COR-L47 (cell line): ENCODE measurements around the gene SLC28A3.

Experiments used
- DNase-seq: peaks from one replicate; lab custom pipeline; 2025; lab: John Stamatoyannopoulos, UW

The SLC28A3 gene

DNA sequence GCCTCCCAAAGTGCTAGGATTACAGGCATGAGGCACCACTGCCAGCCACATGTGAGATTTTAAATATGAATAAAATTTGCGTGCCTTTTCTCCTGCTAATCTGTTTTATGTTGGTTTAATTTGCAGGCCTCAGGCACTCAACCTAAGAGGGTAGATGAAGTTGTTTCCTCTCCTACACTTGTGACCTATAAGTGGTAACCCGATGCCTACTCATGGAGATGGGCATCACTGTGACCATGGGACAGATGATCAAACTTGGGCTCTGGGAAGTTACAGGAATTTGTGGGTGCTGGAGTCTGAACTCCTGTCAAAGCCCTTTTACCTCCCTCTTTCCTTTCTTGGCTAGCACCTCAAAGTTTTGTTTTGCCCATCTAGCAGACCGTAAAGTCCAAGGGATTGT is 1.1 kb downstream of the SLC28A3 start:
- DNase-seq: no peak

DNA sequence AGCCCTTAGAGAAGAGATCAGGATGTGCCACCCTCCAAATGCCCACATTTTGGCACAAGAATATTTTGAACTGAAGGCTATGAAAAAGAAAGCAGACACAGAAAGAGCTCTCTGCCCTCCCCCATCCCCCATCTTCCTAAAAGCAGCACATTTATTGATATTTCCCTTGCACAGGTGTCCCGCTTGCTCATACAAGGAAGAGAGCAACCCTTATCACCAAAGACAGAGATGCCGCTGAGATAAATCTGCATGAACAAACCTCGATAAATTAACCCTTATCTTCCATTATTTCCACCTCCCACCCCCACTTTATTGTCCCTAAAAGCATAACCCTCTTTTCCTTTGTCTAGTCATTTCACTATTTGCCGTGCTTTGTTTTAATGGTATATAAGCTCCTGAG is 1.8 kb downstream of the SLC28A3 start:
- no peak for DNase-seq

DNA sequence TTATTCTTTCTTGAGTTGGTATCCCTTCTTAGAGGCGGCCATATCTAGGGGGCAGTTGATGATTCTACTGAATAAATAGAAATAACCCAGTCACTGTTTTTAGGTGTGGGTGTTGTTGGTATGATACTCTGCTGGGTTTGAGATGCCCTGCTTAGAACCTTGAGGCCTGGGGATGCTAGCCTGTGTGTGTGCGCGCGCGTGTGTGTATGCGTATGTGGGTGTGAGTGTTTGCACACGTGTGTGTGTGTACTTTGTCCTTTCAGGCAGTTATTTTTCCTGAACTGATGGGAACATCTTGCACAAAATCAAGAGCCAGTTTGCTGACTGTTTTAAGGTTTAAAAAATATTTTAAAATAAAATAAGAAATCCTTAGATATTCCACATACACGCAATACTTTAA is 3.3 kb downstream of the SLC28A3 start:
- DNase-seq: no peak

DNA sequence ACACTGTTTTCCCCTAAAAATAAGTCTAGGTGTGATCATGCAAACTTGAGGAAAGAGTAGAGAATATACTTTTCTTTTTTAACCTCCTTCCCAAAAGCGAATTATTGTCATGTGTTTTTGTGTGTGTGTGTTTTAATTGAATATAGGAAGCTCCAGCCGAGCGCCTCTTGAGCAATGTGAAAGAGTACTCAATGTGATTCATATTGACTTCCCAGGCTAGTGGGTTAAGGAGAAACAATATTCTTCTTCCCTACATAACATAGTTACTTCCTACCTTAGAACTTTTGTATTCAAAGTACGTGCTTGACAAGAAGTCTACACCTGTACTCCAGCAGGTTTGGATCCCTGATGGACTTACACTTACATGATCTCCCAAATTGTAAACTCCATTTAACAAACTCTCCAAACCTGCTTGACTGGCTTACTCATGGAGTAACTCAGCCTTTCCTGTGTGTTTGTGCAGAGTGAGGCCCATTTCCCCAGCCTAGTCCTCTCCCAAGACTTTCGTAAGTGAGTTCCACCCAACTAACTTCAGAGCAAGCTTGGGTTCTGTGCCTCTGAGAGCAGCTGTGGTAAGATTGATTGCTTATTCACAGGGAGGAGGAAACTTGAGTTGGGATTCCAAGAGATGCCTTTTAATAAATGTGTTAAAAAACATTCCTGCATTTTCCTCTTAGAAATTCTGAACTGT is 9.3 kb downstream of the SLC28A3 start:
- DNase-seq: no peak

- no peak for DNase-seq
These were observed 10.3 kb downstream of the SLC28A3 start for GRCh38 chr9:84330246-84330645.

GRCh38 chr9:84327184-84327583 is 13.4 kb downstream of the SLC28A3 start:
- DNase-seq: no peak

- no peak for DNase-seq
These were observed 15.1 kb downstream of the SLC28A3 start for GRCh38 chr9:84325347-84325973.

- no peak for DNase-seq
These were observed 15.7 kb downstream of the SLC28A3 start for GRCh38 chr9:84324811-84325210.

DNA sequence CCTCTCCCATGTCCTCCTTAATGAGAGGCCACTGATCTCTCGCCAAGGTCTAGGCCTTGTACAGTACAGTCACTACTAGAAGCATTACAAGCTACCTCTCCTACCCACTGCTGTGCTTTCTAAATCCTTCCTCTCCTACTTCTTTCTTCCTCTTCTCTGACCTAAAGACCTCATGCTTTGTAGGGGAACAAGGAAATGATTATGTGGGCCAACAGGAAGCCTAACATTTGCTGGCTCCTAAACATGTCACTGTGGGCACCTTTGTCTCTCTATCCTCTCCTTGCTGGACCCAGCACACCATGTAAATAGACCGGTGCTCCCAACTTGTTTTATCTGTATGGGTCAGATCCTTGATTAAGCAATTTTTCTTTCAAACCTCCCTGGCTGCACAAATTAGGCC is 16.7 kb downstream of the SLC28A3 start:
- no peak for DNase-seq

DNA sequence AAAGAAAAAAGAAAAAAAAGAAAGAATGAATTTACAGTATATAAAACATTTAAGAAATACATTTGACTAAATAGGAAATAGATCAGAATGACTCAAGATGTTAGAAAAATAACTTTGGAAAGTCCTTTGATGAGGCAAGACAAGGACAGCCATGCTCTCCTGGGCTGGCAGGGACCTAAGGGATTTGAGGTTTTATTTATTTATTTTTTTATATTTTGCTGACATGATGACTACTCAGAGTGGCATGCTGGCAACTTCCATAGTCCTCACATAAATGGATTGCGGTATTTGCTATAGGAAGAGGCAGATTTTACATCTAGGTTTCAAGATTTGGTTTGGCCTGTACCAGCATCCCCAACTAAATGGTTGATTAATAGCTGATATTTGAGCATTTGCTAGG is 17.7 kb downstream of the SLC28A3 start:
- no peak for DNase-seq

- no peak for DNase-seq
These were observed 20.3 kb downstream of the SLC28A3 start for GRCh38 chr9:84320231-84320630.

DNA sequence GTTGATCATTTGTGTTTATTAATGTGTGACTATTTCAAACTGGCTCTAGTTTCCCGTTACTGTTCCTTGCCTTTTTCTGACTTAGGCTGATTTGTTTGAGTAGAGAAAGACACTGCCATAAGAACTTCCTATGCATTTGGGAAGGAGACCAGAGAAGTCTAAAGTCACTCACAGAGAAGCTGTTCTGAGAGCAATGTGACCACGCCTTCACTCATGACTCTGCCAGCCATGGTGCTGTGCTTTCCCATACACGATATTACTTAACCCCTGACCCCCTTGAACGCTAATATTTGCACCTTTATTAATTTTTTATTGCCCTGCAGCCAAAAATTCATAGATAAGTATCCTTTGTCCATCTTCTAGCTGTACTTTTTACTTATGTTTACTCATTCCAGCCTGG is 20.9 kb downstream of the SLC28A3 start:
- no peak for DNase-seq

- DNase-seq: no peak
These were observed 21.6 kb downstream of the SLC28A3 start for GRCh38 chr9:84318981-84319380.

DNA sequence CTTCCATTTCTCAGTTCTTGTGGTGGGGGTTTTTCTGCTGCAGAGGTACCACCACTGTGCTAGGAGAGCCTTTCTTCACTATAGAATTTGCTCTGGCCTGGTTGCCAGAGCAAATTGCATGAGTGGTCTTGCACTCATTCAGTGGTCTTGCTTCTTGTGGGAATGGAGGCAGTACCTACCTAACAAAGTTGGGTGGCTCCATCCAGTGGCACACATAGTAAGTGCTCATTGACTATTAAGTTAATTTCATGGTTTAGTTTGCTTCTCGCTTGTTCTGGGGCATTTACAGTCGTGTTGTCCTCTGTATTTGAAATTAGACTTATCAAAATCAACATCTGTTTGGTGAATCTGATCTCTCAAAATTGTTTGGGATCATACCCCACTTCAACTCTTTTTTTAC is 23.0 kb downstream of the SLC28A3 start:
- DNase-seq: no peak

DNA sequence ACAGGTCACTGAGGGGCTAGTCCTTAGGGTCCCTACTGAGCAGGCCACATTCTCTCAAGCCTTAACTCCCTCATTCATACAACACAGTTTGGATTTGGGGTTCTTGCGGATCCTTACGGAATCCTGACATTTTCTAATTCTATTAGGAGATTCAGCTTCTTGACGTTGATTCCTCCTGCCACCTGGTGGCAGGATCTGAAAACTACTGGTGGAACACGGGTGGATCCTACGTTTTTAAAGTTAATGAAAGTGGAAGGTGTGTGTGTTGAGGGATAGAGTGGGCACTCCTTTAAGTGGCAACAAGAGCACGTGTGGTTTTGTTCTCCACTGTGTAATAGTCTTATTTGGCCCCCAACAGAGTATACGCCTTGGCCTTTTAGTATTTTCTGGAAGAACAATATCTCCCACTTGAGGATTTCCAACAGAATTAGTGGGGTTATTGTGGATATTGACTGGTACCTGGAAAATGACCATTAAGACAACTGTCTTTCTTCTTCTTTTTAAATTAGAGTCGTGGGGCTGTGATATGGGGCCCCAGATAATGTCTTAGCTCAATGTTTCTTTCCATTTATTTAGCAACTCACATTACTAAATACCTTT is 25.2 kb downstream of the SLC28A3 start:
- DNase-seq: peak; percentile 32

- DNase-seq: no peak
These were observed 26.3 kb downstream of the SLC28A3 start for GRCh38 chr9:84314306-84314705.

DNA sequence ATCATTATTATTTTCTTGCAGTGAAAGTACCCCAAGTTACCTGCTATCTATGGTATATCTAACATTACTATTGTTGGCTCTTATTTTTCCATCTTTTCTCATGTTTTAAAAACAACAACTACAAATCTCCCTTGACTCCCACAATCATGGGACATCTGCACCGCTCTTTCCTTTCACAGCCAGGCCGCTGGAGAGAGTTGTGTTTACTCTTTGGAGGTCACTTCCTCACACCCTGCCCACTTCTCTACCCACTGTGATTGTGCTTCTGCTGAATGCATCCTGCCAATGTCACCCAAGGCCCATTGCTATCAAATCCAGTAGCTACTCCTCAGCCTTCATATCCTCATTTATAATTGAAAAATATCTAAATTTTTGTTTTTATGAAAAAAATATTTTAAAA is 29.7 kb downstream of the SLC28A3 start:
- DNase-seq: no peak

GRCh38 chr9:84305497-84306131 is 34.9 kb downstream of the SLC28A3 start:
- no peak for DNase-seq

DNA sequence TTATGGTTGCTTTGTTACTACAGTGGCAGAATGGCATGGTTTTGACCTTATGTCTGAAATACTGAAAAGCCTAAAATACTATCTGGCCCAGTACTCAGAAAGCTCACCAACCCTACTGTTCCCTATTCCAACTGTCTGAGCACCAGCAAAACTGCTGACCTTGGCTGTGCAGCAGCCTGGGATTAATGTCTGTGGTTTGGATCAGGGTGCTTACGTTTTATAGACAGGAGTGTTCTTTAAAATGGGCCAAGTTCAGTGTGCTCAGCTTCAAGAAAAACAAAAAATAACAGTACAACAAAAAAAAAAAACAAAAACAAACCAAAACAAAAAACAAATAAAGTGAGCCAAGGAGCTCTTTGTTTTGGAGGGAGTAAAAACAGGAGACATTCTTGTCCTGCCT is 36.4 kb downstream of the SLC28A3 start:
- DNase-seq: no peak

DNA sequence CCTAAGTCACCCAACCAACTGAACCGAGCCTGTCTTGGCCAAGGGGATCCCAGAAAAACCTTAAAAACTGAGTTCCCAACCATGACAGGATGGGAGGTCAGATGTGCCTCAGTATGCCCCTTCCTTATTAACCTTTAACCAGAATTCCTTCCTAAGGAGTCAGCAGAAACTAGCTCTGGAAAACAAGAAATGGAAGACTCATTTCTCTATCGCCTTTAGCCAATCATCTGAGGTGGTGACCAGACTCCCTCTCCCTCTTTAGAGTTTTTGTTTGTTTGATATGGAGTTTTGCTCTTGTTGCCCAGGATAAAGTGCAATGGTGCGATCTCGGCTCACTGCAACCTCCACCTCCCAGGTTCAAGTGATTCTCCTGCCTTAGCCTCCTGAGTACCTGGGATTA is 37.5 kb downstream of the SLC28A3 start:
- DNase-seq: no peak

- DNase-seq: no peak
These were observed 38.7 kb downstream of the SLC28A3 start for GRCh38 chr9:84301851-84302250.

GRCh38 chr9:84300271-84300670 is 40.3 kb downstream of the SLC28A3 start:
- no peak for DNase-seq

DNA sequence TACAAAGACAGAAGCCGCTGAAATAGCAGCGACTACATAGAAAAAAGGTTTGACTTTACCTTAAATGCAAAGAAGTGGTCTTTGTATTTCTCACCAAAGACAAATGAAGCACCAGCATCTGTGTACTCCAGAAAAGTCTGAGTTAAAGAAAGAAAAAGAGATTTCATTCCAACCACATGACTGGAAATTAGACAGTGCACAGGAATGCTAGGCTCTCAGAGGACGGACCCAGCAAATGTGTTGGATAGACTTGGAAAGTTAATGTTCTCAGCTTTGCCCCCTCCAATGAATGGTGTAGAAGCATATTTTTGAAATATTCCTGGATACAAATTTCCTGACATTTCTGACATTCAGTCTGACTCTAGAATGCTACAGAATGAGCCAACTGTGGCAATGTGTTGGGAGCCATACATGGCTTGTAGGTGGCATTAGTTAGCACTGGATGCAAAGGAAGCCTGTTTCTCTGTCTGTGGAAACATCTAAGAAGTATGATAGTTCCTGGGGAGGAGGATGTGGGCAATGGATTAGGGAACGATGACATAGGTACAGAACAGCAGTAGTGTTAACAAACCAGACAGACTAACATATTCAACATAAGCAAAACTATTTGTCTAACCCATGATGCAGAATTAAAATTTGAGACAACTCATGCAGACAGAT is 43.3 kb downstream of the SLC28A3 start:
- DNase-seq: no peak
